Measurements from ENCODE around the gene AIFM3. TPM values are rescaled to one million over a fixed set of nuclear protein-coding genes. Genes with fewer than 3 reads are reported as not detected.

AIFM3 gene
- total RNA-seq, 2 donors from 2014 or later, result 1.8 to 2.7 TPM

DNA sequence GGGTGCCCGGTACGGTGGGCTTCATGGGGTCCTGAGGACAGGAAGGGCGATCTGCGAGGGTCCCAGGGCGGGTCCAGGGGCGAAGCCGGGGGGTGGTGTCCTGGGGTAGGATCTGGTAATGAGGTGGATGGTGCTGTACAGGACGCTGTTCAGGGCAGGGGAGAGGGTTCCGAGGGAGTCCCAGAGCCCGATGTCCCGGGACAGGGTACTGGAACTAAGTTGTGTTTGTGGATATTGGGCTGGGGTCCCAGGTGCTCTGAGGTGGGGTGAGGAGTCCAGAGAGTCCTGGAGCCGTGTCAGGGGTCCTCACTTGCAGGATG, 15.5 kb downstream of the AIFM3 start:
- H3K9me3 ChIP-seq (ENCODE audit: control insufficient read depth, low read length), result peaks cover 11% of the 10 kb centered on the region
- Mint-ChIP-seq H3K9me3 (peaks cover 12% of the 10 kb centered on the region), H3K4me1 (peaks cover 27% of the 10 kb centered on the region), H3K27me3 (ENCODE audit: insufficient read depth) (peaks cover 24% of the 10 kb centered on the region), H3K4me3 (peak overlapping the region; percentile 92), H3K36me3 (ENCODE audit: low read depth) (peaks cover 19% of the 10 kb centered on the region), H3K27ac (peak overlapping the region; percentile 75)
- H3K4me3 ChIP-seq (ENCODE audit: low read length), result peak overlapping the region; percentile 94
- H3K36me3 ChIP-seq (ENCODE audit: control insufficient read depth, insufficient read depth, low read length), result peaks cover 24% of the 10 kb centered on the region
- WGBS, 2 experiments (ENCODE audit: insufficient coverage in 1 of 2, insufficient read length in 1 of 2), result 7 to 11% methylated on average over 7 to 12 of the region's 12 CpGs
- no peaks in the 10 kb centered on the region for H3K4me1 ChIP-seq (ENCODE audit: control insufficient read depth, insufficient read depth, low read length)
- peak overlapping the region; percentile 81 for H3K9ac ChIP-seq (ENCODE audit: extremely low read depth, low read length, poor library complexity, severe bottlenecking)
- TF ChIP-seq, protein P1, sequence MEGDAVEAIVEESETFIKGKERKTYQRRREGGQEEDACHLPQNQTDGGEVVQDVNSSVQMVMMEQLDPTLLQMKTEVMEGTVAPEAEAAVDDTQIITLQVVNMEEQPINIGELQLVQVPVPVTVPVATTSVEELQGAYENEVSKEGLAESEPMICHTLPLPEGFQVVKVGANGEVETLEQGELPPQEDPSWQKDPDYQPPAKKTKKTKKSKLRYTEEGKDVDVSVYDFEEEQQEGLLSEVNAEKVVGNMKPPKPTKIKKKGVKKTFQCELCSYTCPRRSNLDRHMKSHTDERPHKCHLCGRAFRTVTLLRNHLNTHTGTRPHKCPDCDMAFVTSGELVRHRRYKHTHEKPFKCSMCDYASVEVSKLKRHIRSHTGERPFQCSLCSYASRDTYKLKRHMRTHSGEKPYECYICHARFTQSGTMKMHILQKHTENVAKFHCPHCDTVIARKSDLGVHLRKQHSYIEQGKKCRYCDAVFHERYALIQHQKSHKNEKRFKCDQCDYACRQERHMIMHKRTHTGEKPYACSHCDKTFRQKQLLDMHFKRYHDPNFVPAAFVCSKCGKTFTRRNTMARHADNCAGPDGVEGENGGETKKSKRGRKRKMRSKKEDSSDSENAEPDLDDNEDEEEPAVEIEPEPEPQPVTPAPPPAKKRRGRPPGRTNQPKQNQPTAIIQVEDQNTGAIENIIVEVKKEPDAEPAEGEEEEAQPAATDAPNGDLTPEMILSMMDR (conservative IDR thresholded peaks at IDR 0.05), result no peak
- H3K27ac ChIP-seq (ENCODE audit: low read depth, low read length), result no peak overlapping the region
- DNase-seq, result no peak
- H3K27me3 ChIP-seq (ENCODE audit: control insufficient read depth, insufficient read depth, low read length, poor library complexity, severe bottlenecking), result peaks cover 2% of the 10 kb centered on the region

DNA sequence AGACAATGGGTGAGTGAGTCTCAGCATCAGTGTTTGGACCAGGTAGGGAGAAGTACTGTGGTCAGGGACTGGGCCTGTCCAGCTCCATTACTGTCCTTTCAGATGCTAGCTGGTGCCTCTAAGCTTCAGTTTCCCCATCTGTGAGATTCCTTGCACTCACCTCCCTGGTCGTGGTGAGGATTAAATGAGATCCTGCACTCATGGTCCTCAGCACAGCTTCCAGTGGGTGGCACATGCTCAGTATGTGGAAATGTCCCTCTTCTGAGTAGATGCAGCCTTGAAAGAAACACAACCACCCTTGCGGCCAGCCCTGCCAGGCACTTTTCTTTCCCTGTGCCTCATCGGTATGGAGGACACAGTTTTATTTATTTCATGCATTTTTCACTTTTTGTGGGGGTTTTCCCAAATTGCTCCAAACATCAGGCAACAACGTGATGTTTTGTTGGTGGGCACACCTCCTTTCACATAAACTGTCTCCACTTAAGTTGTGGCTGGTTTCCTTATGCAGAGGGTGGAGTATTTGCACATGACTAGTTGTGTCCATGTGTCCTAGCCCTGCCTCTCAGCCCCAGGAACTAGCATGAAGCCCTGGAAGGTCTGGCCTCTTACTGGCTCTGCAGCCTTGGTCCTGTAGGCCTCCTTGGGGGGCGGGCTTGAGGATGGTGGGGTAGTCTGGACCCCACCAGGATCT, 16.2 kb downstream of the AIFM3 start:
- Mint-ChIP-seq H3K9me3 (peaks cover 9% of the 10 kb centered on the region), H3K27me3 (ENCODE audit: insufficient read depth) (peaks cover 17% of the 10 kb centered on the region), H3K27ac (no peak overlapping the region), H3K4me3 (peak overlapping the region; percentile 92), H3K4me1 (peaks cover 27% of the 10 kb centered on the region), H3K36me3 (ENCODE audit: low read depth) (peaks cover 26% of the 10 kb centered on the region)
- Histone ChIP-seq H3K9me3 (ENCODE audit: control insufficient read depth, low read length) (peaks cover 9% of the 10 kb centered on the region), H3K36me3 (ENCODE audit: control insufficient read depth, insufficient read depth, low read length) (peaks cover 24% of the 10 kb centered on the region), H3K4me3 (ENCODE audit: low read length) (peak overlapping the region; percentile 94), H3K27me3 (ENCODE audit: control insufficient read depth, insufficient read depth, low read length, poor library complexity, severe bottlenecking) (no peaks in the 10 kb centered on the region), H3K27ac (ENCODE audit: low read depth, low read length) (no peak overlapping the region), H3K9ac (ENCODE audit: extremely low read depth, low read length, poor library complexity, severe bottlenecking) (no peak overlapping the region), H3K4me1 (ENCODE audit: control insufficient read depth, insufficient read depth, low read length) (no peaks in the 10 kb centered on the region)
- no peak for DNase-seq
- WGBS, 2 experiments (ENCODE audit: insufficient coverage in 1 of 2, insufficient read length in 1 of 2), result 79 to 94% methylated on average over 2 to 5 of the region's 5 CpGs
- TF ChIP-seq, protein P1 (conservative IDR thresholded peaks at IDR 0.05), result no peak

DNA sequence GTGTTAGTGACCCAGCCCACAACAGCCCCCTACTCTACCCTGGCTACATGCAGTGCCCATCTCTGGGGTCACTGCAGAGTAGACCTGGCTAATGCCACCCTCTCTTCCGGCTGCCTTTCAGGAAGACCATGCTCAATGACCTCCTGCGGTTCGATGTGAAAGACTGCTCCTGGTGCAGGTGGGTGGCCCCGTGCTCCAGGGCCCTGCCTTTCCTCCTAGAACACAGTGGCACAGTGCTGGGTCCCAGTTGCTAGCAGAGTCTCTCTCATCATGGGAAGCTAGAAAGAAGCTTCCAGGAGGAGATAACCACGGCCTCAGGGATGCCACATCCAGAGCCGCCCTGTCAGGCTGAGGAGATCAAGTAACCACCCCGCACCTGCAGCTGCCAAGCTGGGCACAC, 18.7 kb downstream of the AIFM3 start:
- DNase-seq, result no peak
- Histone ChIP-seq H3K4me1 (ENCODE audit: control insufficient read depth, insufficient read depth, low read length) (no peaks in the 10 kb centered on the region), H3K4me3 (ENCODE audit: low read length) (no peak overlapping the region), H3K36me3 (ENCODE audit: control insufficient read depth, insufficient read depth, low read length) (peaks cover 24% of the 10 kb centered on the region), H3K9ac (ENCODE audit: extremely low read depth, low read length, poor library complexity, severe bottlenecking) (no peak overlapping the region), H3K27me3 (ENCODE audit: control insufficient read depth, insufficient read depth, low read length, poor library complexity, severe bottlenecking) (no peaks in the 10 kb centered on the region), H3K27ac (ENCODE audit: low read depth, low read length) (no peak overlapping the region), H3K9me3 (ENCODE audit: control insufficient read depth, low read length) (no peaks in the 10 kb centered on the region)
- TF ChIP-seq, protein P1 (conservative IDR thresholded peaks at IDR 0.05), result no peak
- Mint-ChIP-seq H3K9me3 (no peaks in the 10 kb centered on the region), H3K27ac (no peak overlapping the region), H3K36me3 (ENCODE audit: low read depth) (peaks cover 29% of the 10 kb centered on the region), H3K4me1 (peaks cover 17% of the 10 kb centered on the region), H3K27me3 (ENCODE audit: insufficient read depth) (peaks cover 1% of the 10 kb centered on the region), H3K4me3 (no peak overlapping the region)
- 92 to 94% methylated on average over 2 to 7 of the region's 7 CpGs for WGBS, 2 experiments (ENCODE audit: insufficient coverage in 1 of 2, insufficient read length in 1 of 2)

Measured in endodermal cell (in vitro differentiated cells).